GM18508 (cell line): ENCODE measurements around the gene DIP2A.
"Not testable (repeated sequence)": the region's sequence is repeated elsewhere in the genome, so short reads cannot be mapped to it uniquely, and the experiment has no call there.

Experiments
- ATAC-seq: cut with Tn5 transposase; IDR thresholded peaks from one replicate; pipeline ENCODE4 v1.9.1; 2021; ENCODE audit warnings: moderate number of reproducible peaks; ENCODE audit not compliant: insufficient read depth, unreplicated experiment

Gene DIP2A

GRCh38 chr21:46518983-46519583 lies 60.4 kb downstream of the DIP2A start:
- no peak for ATAC-seq

- not testable (repeated sequence) for ATAC-seq
These were observed 68.7 kb downstream of the DIP2A start for GRCh38 chr21:46527393-46527792.

- no peak for ATAC-seq
These were observed 69.1 kb downstream of the DIP2A start for GRCh38 chr21:46527801-46528200.

- no peak for ATAC-seq
These were observed 73.4 kb downstream of the DIP2A start for GRCh38 chr21:46532080-46532479.

GRCh38 chr21:46537026-46537425 lies 78.3 kb downstream of the DIP2A start:
- ATAC-seq = no peak

GRCh38 chr21:46538262-46538661 lies 79.6 kb downstream of the DIP2A start:
- no peak for ATAC-seq

- ATAC-seq = no peak
These were observed 80.4 kb downstream of the DIP2A start for GRCh38 chr21:46538851-46539666.

- ATAC-seq = no peak
These were observed 81.5 kb downstream of the DIP2A start for GRCh38 chr21:46540087-46540710.

- ATAC-seq = no peak
These were observed 84.0 kb downstream of the DIP2A start for GRCh38 chr21:46542588-46543124.

GRCh38 chr21:46543306-46543705 lies 84.6 kb downstream of the DIP2A start:
- ATAC-seq = no peak

GRCh38 chr21:46544003-46544402 lies 85.3 kb downstream of the DIP2A start:
- no peak for ATAC-seq

- no peak for ATAC-seq
These were observed 86.1 kb downstream of the DIP2A start for GRCh38 chr21:46544824-46545223.

GRCh38 chr21:46545363-46545762 lies 86.7 kb downstream of the DIP2A start:
- no peak for ATAC-seq

GRCh38 chr21:46545911-46546310 lies 87.2 kb downstream of the DIP2A start:
- no peak for ATAC-seq

GRCh38 chr21:46546799-46547198 lies 88.1 kb downstream of the DIP2A start:
- ATAC-seq = no peak

GRCh38 chr21:46549650-46550049 lies 91.0 kb downstream of the DIP2A start:
- ATAC-seq = no peak

GRCh38 chr21:46550116-46550941 lies 91.6 kb downstream of the DIP2A start:
- ATAC-seq = no peak

- ATAC-seq = no peak
These were observed 93.0 kb downstream of the DIP2A start for GRCh38 chr21:46551636-46552241.

- ATAC-seq = no peak
These were observed 93.6 kb downstream of the DIP2A start for GRCh38 chr21:46552274-46552673.

GRCh38 chr21:46552865-46553379 lies 94.2 kb downstream of the DIP2A start:
- no peak for ATAC-seq
